SJSA1 (cell line): ENCODE measurements around the gene SLC38A8. TPM values are rescaled to one million over a fixed set of nuclear protein-coding genes. Genes with fewer than 3 reads are reported as not detected.

Experiments used
- DNase-seq, 2 experiments: peaks; one replicate each; pipeline ENCODE4 v3.0.0-alpha.2; 2015 to 2020; ENCODE audit warnings: low spot score in 2 of 2, low read depth in 1 of 2
- H3K27ac ChIP-seq: fragments of 250-450 bp; sonication (Bioruptor Pico); 2 replicates; pipeline ENCODE4 v1.5.1; 2020; ENCODE audit warnings: mild to moderate bottlenecking, moderate library complexity
- H3K27me3 ChIP-seq: fragments of 250-450 bp; sonication (Bioruptor Pico); replicated peaks from 2 replicates; pipeline ENCODE4 v1.5.1; 2020; ENCODE audit warnings: mild to moderate bottlenecking, moderate library complexity
- H3K36me3 ChIP-seq: fragments of 250-450 bp; sonication (Bioruptor Pico); 2 replicates; pipeline ENCODE4 v1.5.1; 2020; ENCODE audit warnings: mild to moderate bottlenecking
- H3K4me1 ChIP-seq: fragments of 250-450 bp; sonication (Bioruptor Pico); replicated peaks from 2 replicates; pipeline ENCODE4 v1.6.1; 2021; ENCODE audit warnings: mild to moderate bottlenecking
- H3K4me3 ChIP-seq: fragments of 250-450 bp; sonication (Bioruptor Pico); 2 replicates; pipeline ENCODE4 v1.5.1; 2020; ENCODE audit warnings: mild to moderate bottlenecking
- H3K9me3 ChIP-seq: fragments of 250-450 bp; sonication (Bioruptor Pico); replicated peaks from 2 replicates; pipeline ENCODE4 v1.5.1; 2020; ENCODE audit warnings: mild to moderate bottlenecking
- total RNA-seq: library from RNA; depleted of rRNA; stranded (reverse); fragments of >200 nt; shearing (Covaris generic); gene quantifications from 2 replicates; pipeline ENCODE4 v1.2.3, GENCODE V29; 2014

SLC38A8 gene
- total RNA-seq, 1 experiment from 2014 or later: not detected

GRCh38 chr16:84049403-84050060 is 6.9 kb upstream of the SLC38A8 start:
- Histone ChIP-seq H3K27me3 (no peaks in the 10 kb centered on the region), H3K9me3 (no peaks in the 10 kb centered on the region), H3K4me3 (no peak overlapping the region), H3K4me1 (no peaks in the 10 kb centered on the region), H3K27ac (no peak overlapping the region), H3K36me3 (peaks cover 14% of the 10 kb centered on the region)
- DNase-seq: no peak

GRCh38 chr16:84048871-84049270 is 6.3 kb upstream of the SLC38A8 start:
- Histone ChIP-seq H3K27ac (no peak overlapping the region), H3K9me3 (no peaks in the 10 kb centered on the region), H3K27me3 (no peaks in the 10 kb centered on the region; the same call in 1 of the 2 replicates), H3K4me1 (no peaks in the 10 kb centered on the region), H3K4me3 (no peak overlapping the region), H3K36me3 (peaks cover 8% of the 10 kb centered on the region)
- DNase-seq: no peak

GRCh38 chr16:84048270-84048669 is 5.7 kb upstream of the SLC38A8 start:
- H3K36me3 ChIP-seq: peaks cover 2% of the 10 kb centered on the region
- H3K4me3 ChIP-seq: no peak overlapping the region
- H3K27me3 ChIP-seq: no peaks in the 10 kb centered on the region; the same call in 1 of the 2 replicates
- H3K9me3 ChIP-seq: no peaks in the 10 kb centered on the region
- H3K27ac ChIP-seq: no peak overlapping the region
- DNase-seq: no peak
- H3K4me1 ChIP-seq: no peaks in the 10 kb centered on the region

- Histone ChIP-seq H3K27ac (no peak overlapping the region), H3K9me3 (no peaks in the 10 kb centered on the region), H3K36me3 (no peaks in the 10 kb centered on the region), H3K4me1 (no peaks in the 10 kb centered on the region), H3K27me3 (peaks cover 5% of the 10 kb centered on the region), H3K4me3 (no peak overlapping the region)
- no peak for DNase-seq
Observed at GRCh38 chr16:84047626-84048025, 5.0 kb upstream of the SLC38A8 start.

GRCh38 chr16:84047206-84047605 is 4.6 kb upstream of the SLC38A8 start:
- Histone ChIP-seq H3K4me1 (no peaks in the 10 kb centered on the region), H3K9me3 (no peaks in the 10 kb centered on the region), H3K4me3 (no peak overlapping the region), H3K27ac (no peak overlapping the region), H3K27me3 (peaks cover 8% of the 10 kb centered on the region), H3K36me3 (no peaks in the 10 kb centered on the region)
- no peak for DNase-seq

GRCh38 chr16:84045818-84046470 is 3.3 kb upstream of the SLC38A8 start:
- H3K9me3 ChIP-seq: no peaks in the 10 kb centered on the region
- H3K36me3 ChIP-seq: no peaks in the 10 kb centered on the region
- no peaks in the 10 kb centered on the region for H3K4me1 ChIP-seq
- H3K4me3 ChIP-seq: no peak overlapping the region
- no peak for DNase-seq
- no peak overlapping the region for H3K27ac ChIP-seq
- H3K27me3 ChIP-seq: peaks cover 19% of the 10 kb centered on the region

- Histone ChIP-seq H3K27me3 (peaks cover 26% of the 10 kb centered on the region), H3K27ac (no peak overlapping the region), H3K36me3 (no peaks in the 10 kb centered on the region), H3K9me3 (no peaks in the 10 kb centered on the region), H3K4me3 (no peak overlapping the region), H3K4me1 (no peaks in the 10 kb centered on the region)
- DNase-seq: no peak
Observed at GRCh38 chr16:84045001-84045817, 2.6 kb upstream of the SLC38A8 start.

- Histone ChIP-seq H3K36me3 (no peaks in the 10 kb centered on the region), H3K4me1 (no peaks in the 10 kb centered on the region), H3K27me3 (peaks cover 35% of the 10 kb centered on the region), H3K27ac (no peak overlapping the region), H3K9me3 (no peaks in the 10 kb centered on the region), H3K4me3 (no peak overlapping the region)
- DNase-seq: peak in 1 of 2 experiments; percentile 23
Observed at GRCh38 chr16:84044118-84044488, 1.5 kb upstream of the SLC38A8 start.

- peaks cover 40% of the 10 kb centered on the region for H3K27me3 ChIP-seq
- no peak for DNase-seq
- no peaks in the 10 kb centered on the region for H3K36me3 ChIP-seq
Observed at GRCh38 chr16:84043486-84044117, 1.0 kb upstream of the SLC38A8 start.

GRCh38 chr16:84042879-84043485 is 387 bp upstream of the SLC38A8 start:
- Histone ChIP-seq H3K27ac (no peak overlapping the region), H3K4me3 (no peak overlapping the region), H3K27me3 (peaks cover 44% of the 10 kb centered on the region), H3K36me3 (no peaks in the 10 kb centered on the region), H3K4me1 (no peaks in the 10 kb centered on the region), H3K9me3 (no peaks in the 10 kb centered on the region)
- no peak for DNase-seq

More at GRCh38 chr16:84043486-84044117, 1.0 kb upstream of the SLC38A8 start:
- no peaks in the 10 kb centered on the region for H3K4me1 ChIP-seq
- no peak overlapping the region for H3K27ac ChIP-seq
- H3K4me3 ChIP-seq: no peak overlapping the region
- H3K9me3 ChIP-seq: no peaks in the 10 kb centered on the region

GRCh38 chr16:84041881-84042280 is 714 bp downstream of the SLC38A8 start:
- Histone ChIP-seq H3K27ac (no peak overlapping the region), H3K4me3 (no peak overlapping the region), H3K9me3 (no peaks in the 10 kb centered on the region), H3K36me3 (no peaks in the 10 kb centered on the region), H3K27me3 (peaks cover 44% of the 10 kb centered on the region), H3K4me1 (no peaks in the 10 kb centered on the region)
- DNase-seq: no peak

- Histone ChIP-seq H3K36me3 (no peaks in the 10 kb centered on the region), H3K9me3 (peaks cover 5% of the 10 kb centered on the region; the same call in 1 of the 2 replicates), H3K27me3 (peaks cover 44% of the 10 kb centered on the region), H3K4me1 (no peaks in the 10 kb centered on the region), H3K4me3 (no peak overlapping the region), H3K27ac (no peak overlapping the region)
- DNase-seq: peak in 1 of 2 experiments; percentile 14
Observed at GRCh38 chr16:84040823-84041820, 1.5 kb downstream of the SLC38A8 start.
